Urinary bladder (tissue), 4 donors: ENCODE data around the gene SNX24. TPM values are rescaled to one million over a fixed set of nuclear protein-coding genes. Genes with fewer than 3 reads are reported as not detected.

ENCODE experiments used
- DNase-seq: peaks from one replicate; pipeline ENCODE4 v3.0.0-alpha.2; 2015; ENCODE audit errors: extremely low spot score
- H3K27ac ChIP-seq: one replicate; pipeline ENCODE4 v1.5.1; 2013; ENCODE audit warnings: low read depth, mild to moderate bottlenecking, moderate library complexity
- H3K36me3 ChIP-seq: one replicate; pipeline ENCODE4 v1.6.1; 2013; ENCODE audit warnings: mild to moderate bottlenecking, moderate library complexity; ENCODE audit not compliant: insufficient read depth
- H3K4me1 ChIP-seq: one replicate; pipeline ENCODE4 v1.6.1; 2013; ENCODE audit warnings: mild to moderate bottlenecking, moderate library complexity; ENCODE audit not compliant: insufficient read depth
- H3K4me3 ChIP-seq: one replicate; pipeline ENCODE4 v1.5.1; 2013; ENCODE audit warnings: low read depth, low read length
- WGBS: extraction: QIAGEN DNeasy Blood & Tissue Kit; methylation state at CpG from one replicate; pipeline ENCODE4 v1.1.7; 2013; 5-methylcytosine and 5-hydroxymethylcytosine counted together
- polyA plus RNA-seq: library from polyadenylated mRNA; stranded (reverse); fragments of 200-250 nt; gene quantifications from one replicate; pipeline ENCODE4 v1.2.3, GENCODE V29; 2013
- total RNA-seq: library from RNA; depleted of rRNA; stranded (reverse); fragments of >200 nt; gene quantifications from one replicate; pipeline ENCODE4 v1.2.3, GENCODE V29; 2014
- donor health status: healthy with polysubstance abuse.
- donor health status: healthy.

The SNX24 gene
- total and polyA plus RNA-seq, 2 donors: 8.3 to 26.1 TPM

DNA sequence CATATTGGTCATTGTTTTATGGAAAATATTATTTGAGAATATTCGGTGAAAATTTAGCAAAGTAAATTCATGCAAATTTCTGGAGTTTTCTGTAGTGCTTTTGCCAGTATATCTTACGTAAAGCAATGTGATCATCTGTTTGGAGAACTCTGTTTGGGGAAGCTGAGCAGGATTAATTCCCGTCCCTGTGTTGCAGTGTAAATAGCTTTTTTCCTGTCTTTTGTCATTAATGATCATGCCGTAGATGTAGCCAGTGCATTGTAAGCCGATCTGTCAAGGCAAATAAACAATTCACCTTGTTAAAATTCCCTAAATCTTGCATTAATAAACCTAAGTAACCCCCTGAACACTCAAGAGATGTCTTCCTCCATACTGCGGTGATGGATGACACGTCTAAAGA is 151.9 kb downstream of the SNX24 start:
- no peak for DNase-seq
- WGBS: 50% methylated on average over 7 of the region's 7 CpGs
- no peaks in the 10 kb centered on the region for H3K4me1 ChIP-seq
- no peak overlapping the region for H3K27ac ChIP-seq
- no peaks in the 10 kb centered on the region for H3K36me3 ChIP-seq
- no peak overlapping the region for H3K4me3 ChIP-seq

DNA sequence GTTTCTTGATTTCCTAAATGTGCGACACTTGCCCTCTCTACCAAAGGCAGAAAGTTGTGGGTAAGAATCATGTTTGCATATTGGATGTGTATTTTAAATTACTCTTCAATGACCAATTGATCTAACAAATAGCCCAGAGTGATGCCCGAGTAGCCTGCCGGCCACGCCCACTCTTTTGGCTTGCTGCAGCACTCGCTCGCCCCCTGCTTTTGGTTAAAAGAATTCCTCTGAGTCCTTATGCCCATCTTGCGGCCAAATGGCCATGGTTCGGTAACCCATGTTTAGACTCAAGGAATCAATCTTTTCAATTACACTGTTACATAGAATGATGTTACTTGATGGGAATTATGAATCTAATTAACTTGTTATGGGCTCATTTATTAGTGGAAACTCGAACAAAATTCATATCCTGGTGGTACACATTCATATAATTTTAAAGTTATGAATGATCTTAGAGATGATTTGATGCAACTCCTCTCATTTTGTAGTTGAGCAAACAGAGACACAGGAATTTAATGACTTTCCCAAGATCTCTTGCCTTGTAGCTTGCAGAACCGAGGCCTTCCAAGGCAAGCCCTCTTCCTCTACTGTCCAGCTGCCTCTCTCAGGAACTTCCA is 154.6 kb downstream of the SNX24 start:
- 77% methylated on average over 10 of the region's 10 CpGs for WGBS
- no peaks in the 10 kb centered on the region for H3K4me1 ChIP-seq
- no peak overlapping the region for H3K4me3 ChIP-seq
- DNase-seq: no peak
- no peak overlapping the region for H3K27ac ChIP-seq
- H3K36me3 ChIP-seq: no peaks in the 10 kb centered on the region

DNA sequence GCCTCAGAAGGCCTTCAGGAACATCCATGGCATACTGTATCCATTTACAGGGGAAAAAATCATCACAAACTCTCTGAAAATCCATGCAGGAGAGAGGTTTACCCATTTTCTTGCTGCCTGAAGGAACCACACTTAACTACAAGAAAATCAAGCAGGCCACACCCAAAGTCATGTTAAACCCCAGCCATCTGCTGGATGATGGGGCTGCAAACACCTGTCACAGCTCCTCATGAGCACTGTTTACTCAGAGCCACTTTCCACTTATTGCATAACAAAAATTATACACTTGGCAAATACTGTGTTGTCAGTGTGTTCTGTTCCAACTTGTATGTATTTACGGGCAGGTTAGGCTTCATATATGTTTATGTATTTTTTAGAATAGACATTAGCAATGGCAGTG is 155.3 kb downstream of the SNX24 start:
- H3K4me1 ChIP-seq: no peaks in the 10 kb centered on the region
- H3K4me3 ChIP-seq: no peak overlapping the region
- no peak overlapping the region for H3K27ac ChIP-seq
- no peak for DNase-seq
- WGBS: 93% methylated on average over 1 of the region's 1 CpG
- H3K36me3 ChIP-seq: no peaks in the 10 kb centered on the region

GRCh38 chr5:123001808-123002207 is 156.4 kb downstream of the SNX24 start:
- no peak for DNase-seq
- no peak overlapping the region for H3K27ac ChIP-seq
- H3K4me1 ChIP-seq: no peaks in the 10 kb centered on the region
- WGBS: 72% methylated on average over 7 of the region's 7 CpGs
- H3K4me3 ChIP-seq: no peak overlapping the region
- H3K36me3 ChIP-seq: peaks cover 2% of the 10 kb centered on the region

DNA sequence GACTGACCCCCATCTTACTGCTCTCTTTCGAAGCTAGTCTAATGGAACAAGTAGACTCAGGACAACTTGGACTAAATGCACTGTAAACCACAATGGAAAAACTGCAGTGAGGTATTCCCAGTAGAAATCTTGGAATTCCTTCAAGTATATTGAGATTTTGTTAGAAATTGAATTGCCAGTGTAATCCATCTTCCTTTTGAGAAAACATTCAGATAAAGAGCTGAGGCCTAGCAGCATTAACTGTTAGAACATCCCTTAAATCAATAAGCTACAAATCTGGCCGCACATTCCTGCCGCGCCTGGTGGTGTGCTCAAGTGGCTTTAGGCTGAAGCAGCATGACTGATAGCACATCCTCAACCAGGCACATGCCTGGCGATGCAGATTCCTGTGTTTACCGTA is 161.8 kb downstream of the SNX24 start:
- Histone ChIP-seq H3K4me3 (no peak overlapping the region), H3K4me1 (no peaks in the 10 kb centered on the region), H3K27ac (no peak overlapping the region), H3K36me3 (peaks cover 4% of the 10 kb centered on the region)
- DNase-seq: no peak
- WGBS: 95% methylated on average over 6 of the region's 6 CpGs

DNA sequence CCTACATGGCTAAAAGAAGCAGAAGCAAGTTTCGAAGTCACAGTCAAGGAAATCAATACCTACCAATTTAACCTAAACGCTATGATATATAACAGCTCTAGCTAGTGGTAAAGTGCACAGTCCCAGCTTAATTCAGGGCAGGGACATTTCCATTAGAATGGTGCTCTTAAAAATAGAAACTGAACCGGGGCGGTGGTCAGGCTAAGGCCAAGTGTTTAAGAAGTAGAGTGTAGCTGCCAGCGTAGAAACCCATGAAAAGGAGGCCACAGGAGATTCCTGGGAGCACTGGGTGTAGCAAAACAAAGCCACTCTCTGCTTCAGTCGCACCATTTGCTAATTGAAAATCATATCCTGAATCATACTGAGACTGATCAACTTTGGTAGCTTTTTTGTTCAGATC is 162.3 kb downstream of the SNX24 start:
- DNase-seq: no peak
- Histone ChIP-seq H3K36me3 (peaks cover 4% of the 10 kb centered on the region), H3K27ac (no peak overlapping the region), H3K4me1 (no peaks in the 10 kb centered on the region), H3K4me3 (no peak overlapping the region)
- 92% methylated on average over 6 of the region's 6 CpGs for WGBS

DNA sequence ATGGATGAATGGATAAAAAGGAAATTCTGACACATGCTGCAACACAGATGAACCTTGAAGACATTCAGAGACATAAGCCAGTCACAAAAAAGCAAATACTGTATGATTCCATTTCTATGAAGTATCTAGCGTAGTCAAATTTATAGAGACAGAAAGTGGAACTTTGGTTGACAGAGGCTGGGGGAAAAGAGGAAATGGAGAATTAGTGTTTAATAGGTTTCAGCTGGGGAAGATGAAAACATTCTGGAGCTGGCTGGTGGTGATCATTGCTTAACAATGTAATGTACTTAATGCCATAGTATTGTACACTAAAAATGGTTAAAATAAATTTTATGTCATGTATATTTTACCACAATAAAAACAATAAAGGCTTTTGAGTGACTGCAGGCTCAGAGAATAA is 166.9 kb downstream of the SNX24 start:
- 68% methylated on average over 1 of the region's 1 CpG for WGBS
- Histone ChIP-seq H3K4me3 (no peak overlapping the region), H3K36me3 (peaks cover 2% of the 10 kb centered on the region), H3K27ac (no peak overlapping the region), H3K4me1 (no peaks in the 10 kb centered on the region)
- peak; percentile 3 for DNase-seq

- WGBS: 97% methylated on average over 1 of the region's 1 CpG
- H3K36me3 ChIP-seq: no peaks in the 10 kb centered on the region
- no peak overlapping the region for H3K27ac ChIP-seq
- H3K4me1 ChIP-seq: no peaks in the 10 kb centered on the region
- DNase-seq: no peak
- H3K4me3 ChIP-seq: no peak overlapping the region
These were observed 169.3 kb downstream of the SNX24 start for GRCh38 chr5:123014689-123015088.

DNA sequence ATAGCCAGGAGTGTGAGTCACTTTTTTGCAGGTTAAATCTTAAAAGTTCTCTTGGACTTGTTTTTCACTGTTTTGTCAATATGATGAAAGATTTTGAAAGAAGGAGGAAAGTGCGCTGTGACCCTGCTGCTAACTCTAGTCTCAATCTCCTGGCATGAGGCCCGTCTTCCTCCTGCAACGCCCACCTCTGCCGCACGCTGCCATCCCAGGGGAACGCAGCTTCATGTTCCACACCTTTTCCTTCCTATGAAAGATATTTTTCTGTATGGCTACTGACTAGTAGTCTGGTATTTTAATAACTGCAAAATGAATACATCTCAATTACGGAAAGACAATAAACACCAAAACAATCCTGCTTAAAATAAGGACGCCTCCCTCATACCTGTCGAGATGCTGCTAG is 182.8 kb downstream of the SNX24 start:
- Histone ChIP-seq H3K4me1 (no peaks in the 10 kb centered on the region), H3K36me3 (no peaks in the 10 kb centered on the region), H3K4me3 (no peak overlapping the region), H3K27ac (no peak overlapping the region)
- DNase-seq: no peak
- WGBS: 86% methylated on average over 9 of the region's 9 CpGs

- Histone ChIP-seq H3K4me3 (no peak overlapping the region), H3K4me1 (no peaks in the 10 kb centered on the region), H3K36me3 (no peaks in the 10 kb centered on the region), H3K27ac (no peak overlapping the region)
- 92% methylated on average over 6 of the region's 6 CpGs for WGBS
- DNase-seq: no peak
These were observed 187.8 kb downstream of the SNX24 start for GRCh38 chr5:123033157-123033671.

DNA sequence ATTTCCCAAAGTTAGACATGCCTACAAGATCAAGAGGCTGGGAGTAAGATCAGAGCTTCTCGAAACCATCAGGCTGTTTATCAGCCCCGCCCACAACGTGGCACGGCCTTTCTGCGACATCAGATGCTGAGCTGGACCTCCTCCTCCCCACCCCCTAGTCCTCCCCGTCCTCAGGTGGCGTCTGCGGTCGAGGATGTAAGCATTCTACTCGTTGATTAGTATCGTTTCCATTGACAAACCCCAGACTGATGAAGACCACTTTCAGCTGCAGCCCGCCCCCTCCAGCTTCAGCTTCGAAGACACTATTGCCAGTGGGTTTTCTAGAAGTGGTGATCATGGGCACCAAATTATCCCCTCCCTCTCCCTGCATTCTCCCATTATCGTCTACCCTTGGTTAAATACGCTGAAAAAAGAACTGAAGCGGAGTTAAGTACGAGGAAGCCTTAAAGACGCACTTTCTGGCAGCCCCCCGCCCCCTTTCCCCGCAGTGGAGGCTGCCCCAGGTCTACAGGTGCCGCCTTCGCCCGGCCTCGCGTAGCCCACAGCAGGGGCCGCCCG is 190.0 kb downstream of the SNX24 start:
- no peak for DNase-seq
- Histone ChIP-seq H3K4me1 (no peaks in the 10 kb centered on the region), H3K36me3 (no peaks in the 10 kb centered on the region), H3K27ac (peak overlapping the region; percentile 88), H3K4me3 (peak overlapping the region; percentile 85)
- WGBS: 2% methylated on average over 27 of the region's 27 CpGs

DNA sequence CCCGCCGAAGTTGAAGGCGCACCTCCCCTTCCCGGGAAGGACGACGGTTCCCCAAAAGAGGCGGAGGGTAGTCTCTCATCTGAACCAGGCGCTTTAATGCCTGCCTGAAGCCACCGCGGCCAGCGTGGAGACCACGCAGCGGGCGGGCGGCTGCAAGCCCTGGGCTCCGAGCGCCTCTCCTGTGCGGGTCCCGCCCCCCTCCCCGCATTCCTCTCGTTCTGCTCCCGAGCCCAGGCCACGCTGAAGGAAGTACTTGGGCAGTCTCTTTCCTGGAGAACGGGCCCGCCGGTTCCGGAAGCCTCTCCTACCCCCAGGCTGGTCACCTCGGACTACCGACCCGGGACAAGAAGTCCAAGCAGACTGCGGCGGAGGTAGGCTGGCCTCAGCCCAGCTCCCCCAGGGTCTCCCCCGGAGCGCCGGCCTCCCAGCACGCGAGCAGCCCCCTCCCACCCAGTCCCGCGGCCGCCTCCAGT is 190.5 kb downstream of the SNX24 start:
- peak overlapping the region; percentile 85 for H3K4me3 ChIP-seq
- peak overlapping the region; percentile 88 for H3K27ac ChIP-seq
- no peaks in the 10 kb centered on the region for H3K36me3 ChIP-seq
- H3K4me1 ChIP-seq: no peaks in the 10 kb centered on the region
- DNase-seq: no peak
- WGBS: under 1% methylated on average over 40 of the region's 40 CpGs

DNA sequence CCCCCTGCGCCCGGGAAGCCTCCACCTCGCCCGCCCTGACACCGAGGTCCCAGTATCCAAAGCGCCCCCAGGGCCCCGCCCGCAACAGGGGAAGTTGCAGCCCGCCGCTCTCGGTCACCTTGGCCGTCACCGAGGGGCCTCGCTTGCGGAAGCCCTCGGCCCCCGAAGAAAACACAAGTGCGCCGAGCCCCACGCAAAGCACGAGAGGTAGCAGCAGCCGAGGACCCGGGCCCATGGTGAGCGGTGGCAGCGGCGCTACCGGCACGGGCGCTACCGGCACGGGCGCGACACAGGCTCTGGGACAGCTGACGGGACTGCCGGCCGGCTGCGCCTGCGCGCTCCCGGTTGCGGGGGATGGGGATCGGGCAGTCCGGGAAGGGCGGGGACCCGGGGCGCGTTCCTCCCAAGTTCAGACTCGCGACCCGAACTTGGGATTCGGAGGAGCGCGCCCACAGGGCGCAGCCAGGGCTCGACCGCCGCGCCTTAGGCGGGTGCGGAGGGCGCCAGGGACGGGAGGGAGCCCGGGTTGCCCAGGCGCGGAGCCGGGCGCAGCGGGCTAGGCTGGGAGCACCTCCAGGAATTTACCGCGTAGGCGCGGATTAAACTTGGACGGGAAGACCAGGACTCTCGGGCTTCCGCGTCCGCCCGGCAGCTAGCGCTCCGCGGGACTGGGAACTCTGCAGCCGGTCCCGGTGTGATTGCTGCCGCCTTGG is 191.1 kb downstream of the SNX24 start, which contains the start of gene PPIC:
Gene PPIC, minus strand, starts transcription at position 335 of the 713 bp plus-strand sequence. Its CDS starts 100 bp downstream, at position 235.
- under 1% methylated on average over 84 of the region's 84 CpGs for WGBS

DNA sequence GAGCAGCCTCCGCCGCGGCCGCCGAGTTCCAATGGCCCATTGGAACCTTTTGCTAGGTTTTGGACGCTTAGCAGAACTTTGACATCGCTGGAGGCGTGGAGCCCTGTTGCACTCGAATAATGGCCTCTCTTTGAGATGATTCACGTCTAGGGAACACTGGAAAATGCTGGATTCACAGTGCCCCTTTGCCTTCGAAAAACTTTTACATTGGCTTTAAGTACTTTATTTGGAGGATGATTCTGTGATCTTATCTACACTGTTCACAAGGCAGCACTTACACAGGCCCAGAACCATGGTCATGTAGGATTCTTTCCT is 191.6 kb downstream of the SNX24 start:
- peak overlapping the region; percentile 88 for H3K27ac ChIP-seq
- under 1% methylated on average over 11 of the region's 11 CpGs for WGBS
- H3K4me3 ChIP-seq: peak overlapping the region; percentile 85
- no peaks in the 10 kb centered on the region for H3K4me1 ChIP-seq
- no peak for DNase-seq
- no peaks in the 10 kb centered on the region for H3K36me3 ChIP-seq

More for the DNA sequence above, 191.1 kb downstream of the SNX24 start, which contains the start of gene PPIC:
- H3K36me3 ChIP-seq: no peaks in the 10 kb centered on the region
- DNase-seq: no peak
- peak within 1 kb of the TSS; percentile 85 for H3K4me3 ChIP-seq
- H3K4me1 ChIP-seq: no peaks in the 10 kb centered on the region
- peak within 1 kb of the TSS; percentile 88 for H3K27ac ChIP-seq
